ENCODE measurements around the gene RSPO3. TPM values are rescaled to one million over a fixed set of nuclear protein-coding genes. Genes with fewer than 3 reads are reported as not detected.
A peak's percentile ranks its signal among the peaks of the same experiment; 100 is the strongest.

Gene RSPO3, protein sequence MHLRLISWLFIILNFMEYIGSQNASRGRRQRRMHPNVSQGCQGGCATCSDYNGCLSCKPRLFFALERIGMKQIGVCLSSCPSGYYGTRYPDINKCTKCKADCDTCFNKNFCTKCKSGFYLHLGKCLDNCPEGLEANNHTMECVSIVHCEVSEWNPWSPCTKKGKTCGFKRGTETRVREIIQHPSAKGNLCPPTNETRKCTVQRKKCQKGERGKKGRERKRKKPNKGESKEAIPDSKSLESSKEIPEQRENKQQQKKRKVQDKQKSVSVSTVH
- total RNA-seq, result 1 to 10 TPM in 4 of 6 experiments, under 1 TPM in 2; 0.75 to 3.6 (median 1.3) TPM
- long read RNA-seq, partial matches to known transcripts, result 1 of 1 reads
- long read RNA-seq, other reads (novel, unspliced or antisense), result 0 of 1 reads

DNA sequence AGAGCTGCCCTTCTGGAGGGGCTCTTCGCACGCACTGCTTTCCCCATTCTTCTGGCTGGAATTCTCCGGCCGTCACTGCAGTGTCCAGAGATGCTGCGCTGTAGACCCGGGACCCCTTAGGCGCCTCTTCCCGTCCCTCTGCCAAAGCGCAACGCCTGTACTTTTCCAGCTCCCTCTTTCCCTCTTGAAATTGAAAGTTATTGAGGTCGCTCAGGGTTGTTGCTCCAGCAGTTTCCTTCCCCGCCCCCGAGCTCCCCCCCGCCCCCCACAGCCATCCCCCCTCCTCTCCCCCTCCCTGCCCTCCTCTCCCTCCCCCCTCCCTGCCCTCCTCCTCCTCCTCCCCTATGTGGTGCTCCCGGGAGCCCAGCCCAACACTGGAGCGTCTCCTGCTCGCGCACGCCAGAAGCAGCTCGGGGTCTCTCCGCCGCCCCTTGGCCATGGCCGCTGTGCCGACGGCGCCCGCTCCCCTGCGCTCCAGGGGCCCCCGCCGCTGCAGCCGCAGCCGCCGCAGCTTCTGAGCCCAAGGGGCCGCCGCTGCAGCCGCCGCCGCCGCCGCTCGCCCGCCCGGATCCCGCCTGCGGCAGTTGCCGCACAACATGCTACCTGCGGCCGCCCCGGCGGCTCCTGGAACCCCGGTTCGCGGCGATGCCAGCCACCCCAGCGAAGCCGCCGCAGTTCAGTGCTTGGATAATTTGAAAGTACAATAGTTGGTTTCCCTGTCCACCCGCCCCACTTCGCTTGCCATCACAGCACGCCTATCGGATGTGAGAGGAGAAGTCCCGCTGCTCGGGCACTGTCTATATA lies at the start of gene RSPO3:
RSPO3 (plus strand) TSS at position 374 of the 804 bp plus-strand sequence. CDS start 522 bp downstream, outside the sequence.
- H3K9me3 ChIP-seq, result no peaks in the 10 kb centered on the region
- WGBS (ENCODE audit: insufficient coverage, low coverage, low lambda C conversion rate, missing lambda C conversion rate), result 1% methylated on average over 47 of the region's 63 CpGs
- no peaks in the 10 kb centered on the region for H3K36me3 ChIP-seq
- peak within 1 kb of the TSS; percentile 30 to 50 (median 32) for H3K4me3 ChIP-seq
- ATAC-seq, result peak; percentile 10 to 28 (median 25)
- TF ChIP-seq POLR2A (IDR thresholded peaks at IDR 0.05), result no peak
- TF ChIP-seq, protein P1, sequence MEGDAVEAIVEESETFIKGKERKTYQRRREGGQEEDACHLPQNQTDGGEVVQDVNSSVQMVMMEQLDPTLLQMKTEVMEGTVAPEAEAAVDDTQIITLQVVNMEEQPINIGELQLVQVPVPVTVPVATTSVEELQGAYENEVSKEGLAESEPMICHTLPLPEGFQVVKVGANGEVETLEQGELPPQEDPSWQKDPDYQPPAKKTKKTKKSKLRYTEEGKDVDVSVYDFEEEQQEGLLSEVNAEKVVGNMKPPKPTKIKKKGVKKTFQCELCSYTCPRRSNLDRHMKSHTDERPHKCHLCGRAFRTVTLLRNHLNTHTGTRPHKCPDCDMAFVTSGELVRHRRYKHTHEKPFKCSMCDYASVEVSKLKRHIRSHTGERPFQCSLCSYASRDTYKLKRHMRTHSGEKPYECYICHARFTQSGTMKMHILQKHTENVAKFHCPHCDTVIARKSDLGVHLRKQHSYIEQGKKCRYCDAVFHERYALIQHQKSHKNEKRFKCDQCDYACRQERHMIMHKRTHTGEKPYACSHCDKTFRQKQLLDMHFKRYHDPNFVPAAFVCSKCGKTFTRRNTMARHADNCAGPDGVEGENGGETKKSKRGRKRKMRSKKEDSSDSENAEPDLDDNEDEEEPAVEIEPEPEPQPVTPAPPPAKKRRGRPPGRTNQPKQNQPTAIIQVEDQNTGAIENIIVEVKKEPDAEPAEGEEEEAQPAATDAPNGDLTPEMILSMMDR (IDR thresholded peaks at IDR 0.05), result no peak
- H3K4me1 ChIP-seq, result peaks cover 0 to 15% (median 0%) of the 10 kb centered on the region in 4 donors
- intact Hi-C loops (cut with DNase I), result no loop called here
- DNase-seq, result peak in 2 of 3 donors; percentile 26 to 49
- H3K27me3 ChIP-seq, result peaks cover 0 to 19% of the 10 kb centered on the region in 2 donors
- H3K27ac ChIP-seq, result peak within 1 kb of the TSS in 2 of 3 donors; percentile 21 to 24

DNA sequence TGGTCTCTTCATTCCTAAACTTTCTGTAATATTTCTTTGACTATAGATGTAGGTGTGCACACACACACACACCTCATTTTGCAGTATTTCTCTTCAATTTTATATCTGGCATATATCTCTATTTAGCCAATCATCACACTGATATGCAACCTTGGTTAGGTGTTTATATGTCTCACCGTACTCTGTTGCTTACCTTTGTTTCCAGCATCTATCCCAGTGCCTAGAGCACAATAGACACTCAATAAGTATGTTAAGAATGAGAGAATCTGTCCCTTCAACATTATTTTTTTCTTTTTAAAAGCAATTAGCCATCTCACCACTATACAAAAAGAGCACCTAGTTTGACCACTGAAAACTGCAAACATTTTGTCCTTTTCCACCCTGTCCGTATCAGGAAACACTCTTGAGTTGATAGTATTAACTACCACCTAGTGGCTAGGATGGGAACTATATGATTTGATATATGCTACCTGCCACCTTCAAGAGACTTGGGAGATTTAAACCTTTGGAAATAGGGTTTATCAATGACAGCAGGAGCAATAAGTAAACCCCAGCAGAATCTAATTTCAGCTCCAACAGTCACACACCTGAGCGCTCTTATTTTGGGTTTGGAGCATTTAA lies 48.7 kb upstream of the RSPO3 start:
- no peaks in the 10 kb centered on the region for H3K27me3 ChIP-seq
- H3K4me3 ChIP-seq, result no peak overlapping the region
- H3K9me3 ChIP-seq, result no peaks in the 10 kb centered on the region
- no peaks in the 10 kb centered on the region for H3K4me1 ChIP-seq
- DNase-seq (no peak), ATAC-seq (peak; percentile 65 to 70 (median 67))
- WGBS (ENCODE audit: insufficient coverage, low coverage, low lambda C conversion rate, missing lambda C conversion rate), result 52% methylated on average over 3 of the region's 3 CpGs
- H3K27ac ChIP-seq, result no peak overlapping the region
- TF ChIP-seq, protein P1 (IDR thresholded peaks at IDR 0.05), result peak; percentile 38 to 49 (median 40)
- no peak for TF ChIP-seq POLR2A (IDR thresholded peaks at IDR 0.05)
- no peaks in the 10 kb centered on the region for H3K36me3 ChIP-seq
- intact Hi-C loops (cut with DNase I), result no loop called here

DNA sequence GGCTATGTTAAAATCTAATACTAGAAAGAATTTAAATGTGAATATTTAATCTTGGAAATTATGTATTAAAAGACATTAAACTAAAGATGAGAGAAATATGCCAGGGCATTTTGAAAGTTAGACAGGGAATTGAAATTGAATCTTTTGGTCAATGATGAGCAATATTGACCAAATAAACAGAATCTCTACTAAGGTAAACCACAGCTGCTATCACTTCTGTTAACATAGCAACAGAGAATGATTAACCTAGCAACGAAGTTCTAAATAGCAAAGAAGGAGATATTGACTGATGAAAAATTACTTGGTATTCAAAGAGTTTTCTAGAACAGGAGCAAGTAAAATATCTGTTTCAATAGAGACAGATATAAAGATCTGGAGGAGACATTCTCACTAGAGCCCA lies 45.2 kb upstream of the RSPO3 start:
- intact Hi-C loops (cut with DNase I), result no loop called here
- Histone ChIP-seq H3K36me3 (no peaks in the 10 kb centered on the region), H3K4me1 (no peaks in the 10 kb centered on the region), H3K27ac (no peak overlapping the region), H3K9me3 (no peaks in the 10 kb centered on the region), H3K27me3 (no peaks in the 10 kb centered on the region), H3K4me3 (no peak overlapping the region)
- DNase-seq, result no peak
- no peak for TF ChIP-seq POLR2A (IDR thresholded peaks at IDR 0.05)
- TF ChIP-seq, protein P1 (IDR thresholded peaks at IDR 0.05), result no peak
- WGBS (ENCODE audit: insufficient coverage, low coverage, low lambda C conversion rate, missing lambda C conversion rate), result 7% methylated on average over 1 of the region's 1 CpG
- no peak for ATAC-seq

DNA sequence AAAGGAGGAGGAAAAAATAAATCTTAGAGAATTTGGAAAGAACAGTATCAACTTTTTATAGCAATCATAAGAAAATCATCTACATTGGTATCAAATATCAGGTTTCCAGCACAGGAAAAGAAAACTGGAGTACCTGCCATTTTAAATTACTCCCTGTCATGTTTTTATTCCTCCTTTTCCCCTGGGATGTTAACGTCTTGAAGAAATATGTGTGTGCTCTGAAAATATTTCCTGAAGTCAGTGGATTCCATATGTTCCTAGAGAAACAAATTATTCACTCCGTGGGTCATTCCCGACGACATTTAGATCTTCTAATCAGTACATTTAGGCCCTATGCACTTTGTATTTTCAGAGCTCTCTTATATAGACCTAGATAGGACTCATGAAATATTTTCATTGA lies 42.0 kb upstream of the RSPO3 start:
- H3K4me3 ChIP-seq, result no peak overlapping the region
- no peaks in the 10 kb centered on the region for H3K9me3 ChIP-seq
- no peaks in the 10 kb centered on the region for H3K27me3 ChIP-seq
- H3K4me1 ChIP-seq, result no peaks in the 10 kb centered on the region
- DNase-seq (no peak), ATAC-seq (no peak)
- no peak overlapping the region for H3K27ac ChIP-seq
- H3K36me3 ChIP-seq, result no peaks in the 10 kb centered on the region
- WGBS (ENCODE audit: insufficient coverage, low coverage, low lambda C conversion rate, missing lambda C conversion rate), result 66% methylated on average over 4 of the region's 4 CpGs
- TF ChIP-seq, protein P1 (IDR thresholded peaks at IDR 0.05), result no peak
- no peak for TF ChIP-seq POLR2A (IDR thresholded peaks at IDR 0.05)
- intact Hi-C loops (cut with DNase I), result no loop called here

Measured in right lobe of liver (tissue), 6 donors.